DND-41 (cell line): Measurements from ENCODE around the gene C4A.
"Not testable (repeated sequence)": the region's sequence is repeated elsewhere in the genome, so short reads cannot be mapped to it uniquely, and the experiment has no call there.

Experiments
- EZH2 ChIP-seq: IDR thresholded peaks from 3 replicates; pipeline ENCODE4 v1.6.1; 2012; ENCODE audit warnings: borderline replicate concordance, low read depth, mild to moderate bottlenecking, moderate library complexity, low read length, inconsistent platforms; ENCODE audit not compliant: severe bottlenecking
- TF ChIP-seq, protein P1 (sequence below): IDR thresholded peaks from 2 replicates; pipeline ENCODE4 v1.5.1; 2012; ENCODE audit warnings: borderline replicate concordance, low read length, moderate library complexity, mild to moderate bottlenecking; ENCODE audit not compliant: poor library complexity, severe bottlenecking; ENCODE audit errors: extremely low read depth

DNA sequence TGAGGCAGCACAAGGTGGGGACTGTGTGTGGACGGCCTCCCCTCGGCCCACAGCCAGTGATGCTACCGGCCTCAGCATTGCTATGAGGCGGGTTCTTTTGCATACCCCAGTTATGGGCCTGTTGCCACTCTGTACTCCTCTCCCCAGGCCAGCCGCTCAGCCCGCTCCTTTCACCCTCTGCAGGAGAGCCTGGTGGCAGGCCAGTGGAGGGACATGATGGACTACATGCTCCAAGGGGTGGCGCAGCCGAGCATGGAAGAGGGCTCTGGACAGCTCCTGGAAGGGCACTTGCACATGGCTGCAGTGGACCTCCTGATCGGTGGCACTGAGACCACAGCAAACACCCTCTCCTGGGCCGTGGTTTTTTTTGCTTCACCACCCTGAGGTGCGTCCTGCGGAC lies 25.2 kb downstream of the C4A start:
- TF ChIP-seq, protein P1, sequence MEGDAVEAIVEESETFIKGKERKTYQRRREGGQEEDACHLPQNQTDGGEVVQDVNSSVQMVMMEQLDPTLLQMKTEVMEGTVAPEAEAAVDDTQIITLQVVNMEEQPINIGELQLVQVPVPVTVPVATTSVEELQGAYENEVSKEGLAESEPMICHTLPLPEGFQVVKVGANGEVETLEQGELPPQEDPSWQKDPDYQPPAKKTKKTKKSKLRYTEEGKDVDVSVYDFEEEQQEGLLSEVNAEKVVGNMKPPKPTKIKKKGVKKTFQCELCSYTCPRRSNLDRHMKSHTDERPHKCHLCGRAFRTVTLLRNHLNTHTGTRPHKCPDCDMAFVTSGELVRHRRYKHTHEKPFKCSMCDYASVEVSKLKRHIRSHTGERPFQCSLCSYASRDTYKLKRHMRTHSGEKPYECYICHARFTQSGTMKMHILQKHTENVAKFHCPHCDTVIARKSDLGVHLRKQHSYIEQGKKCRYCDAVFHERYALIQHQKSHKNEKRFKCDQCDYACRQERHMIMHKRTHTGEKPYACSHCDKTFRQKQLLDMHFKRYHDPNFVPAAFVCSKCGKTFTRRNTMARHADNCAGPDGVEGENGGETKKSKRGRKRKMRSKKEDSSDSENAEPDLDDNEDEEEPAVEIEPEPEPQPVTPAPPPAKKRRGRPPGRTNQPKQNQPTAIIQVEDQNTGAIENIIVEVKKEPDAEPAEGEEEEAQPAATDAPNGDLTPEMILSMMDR: not testable (repeated sequence)
- not testable (repeated sequence) for TF ChIP-seq EZH2
